Measurements from ENCODE around the gene PRPF19. TPM values are rescaled to one million over a fixed set of nuclear protein-coding genes. Genes with fewer than 3 reads are reported as not detected.

Gene PRPF19
- polyA plus RNA-seq, 2 of the 4 experiments (the other 2 are of a cell fraction) = 41.1 to 177 TPM

DNA sequence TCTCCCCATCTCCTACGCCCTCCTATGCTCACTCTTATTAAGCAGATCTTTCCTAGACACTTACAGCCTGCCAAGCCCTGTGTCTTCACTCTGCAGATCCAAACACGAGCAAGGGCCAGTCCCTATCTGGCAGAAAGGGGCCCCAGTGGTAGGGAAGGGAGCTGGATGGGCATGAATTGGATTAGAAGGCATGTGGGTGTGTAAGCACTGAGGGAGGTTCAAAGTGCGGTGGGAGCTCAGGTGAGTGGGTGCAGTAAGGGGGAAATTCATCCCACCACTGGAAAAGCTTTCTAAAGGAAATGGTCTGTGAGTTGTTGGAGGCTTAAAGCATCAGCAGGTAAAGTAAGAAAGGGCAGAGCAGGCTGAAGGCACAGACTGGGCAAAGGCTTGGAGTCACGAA is 23.4 kb upstream of the PRPF19 start:
- no peak for TF ChIP-seq ESRRA (IDR thresholded peaks at IDR 0.05; ENCODE audit: borderline replicate concordance, low read length)
- no peak for TF ChIP-seq MAFK (IDR thresholded peaks at IDR 0.05; ENCODE audit: partially characterized antibody)
- ChIA-PET POLR2A (no interaction called here), CTCF (no interaction called here)
- DNase-seq (ENCODE audit: low read depth in 1 of 2, low spot score in 1 of 2) (no peak), ATAC-seq (no peak), FAIRE-seq (no peak)
- Histone ChIP-seq H3K9me3 (no peaks in the 10 kb centered on the region), H3K4me3 (no peak overlapping the region), H3K4me2 (no peak overlapping the region), H3K4me1 (peaks cover 12% of the 10 kb centered on the region), H3K27ac (no peak overlapping the region)
- 80% methylated on average over 4 of the region's 4 CpGs for WGBS (ENCODE audit: missing lambda C conversion rate)

DNA sequence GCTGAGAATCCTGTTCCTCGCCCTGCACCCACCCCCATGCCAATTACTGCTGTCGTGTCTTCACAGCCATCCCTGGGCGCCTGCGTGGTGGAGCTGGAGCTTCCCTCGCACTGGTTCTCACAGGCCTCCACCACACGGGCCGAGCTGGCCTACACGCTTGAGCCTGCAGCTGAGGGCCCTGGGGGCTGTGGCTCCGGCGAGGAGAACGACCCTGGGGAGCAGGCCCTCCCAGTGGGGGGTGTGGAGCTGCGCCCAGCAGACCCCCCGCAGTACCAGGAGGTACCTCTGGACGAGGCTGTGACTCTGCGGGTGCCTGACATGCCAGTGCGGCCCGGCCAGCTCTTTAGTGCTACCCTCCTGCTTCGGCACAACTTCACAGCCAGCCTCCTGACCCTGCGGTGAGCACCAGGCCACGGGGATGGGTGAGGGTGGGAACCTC is 22.2 kb upstream of the PRPF19 start:
- ChIA-PET POLR2A (no interaction called here), CTCF (interaction anchor here (0.8 to 3.1 kb wide), 7 partner anchors 13 to 246 kb away, joined by 3 to 11 read pairs (median 3); no protein-coding TSS in a partner anchor)
- H3K4me1 ChIP-seq = peaks cover 18% of the 10 kb centered on the region
- no peak overlapping the region for H3K27ac ChIP-seq
- no peaks in the 10 kb centered on the region for H3K9me3 ChIP-seq
- FAIRE-seq = no peak
- H3K4me3 ChIP-seq = no peak overlapping the region
- WGBS (ENCODE audit: missing lambda C conversion rate) = 89% methylated on average over 13 of the region's 20 CpGs
- TF ChIP-seq KDM5A (IDR thresholded peaks at IDR 0.05) = no peak
- TF ChIP-seq, protein P1, sequence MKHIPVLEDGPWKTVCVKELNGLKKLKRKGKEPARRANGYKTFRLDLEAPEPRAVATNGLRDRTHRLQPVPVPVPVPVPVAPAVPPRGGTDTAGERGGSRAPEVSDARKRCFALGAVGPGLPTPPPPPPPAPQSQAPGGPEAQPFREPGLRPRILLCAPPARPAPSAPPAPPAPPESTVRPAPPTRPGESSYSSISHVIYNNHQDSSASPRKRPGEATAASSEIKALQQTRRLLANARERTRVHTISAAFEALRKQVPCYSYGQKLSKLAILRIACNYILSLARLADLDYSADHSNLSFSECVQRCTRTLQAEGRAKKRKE (CRISPR knock-in tag; IDR thresholded peaks at IDR 0.05; ENCODE audit: low read depth) = no peak
- TF ChIP-seq HOXB5 (CRISPR knock-in tag; IDR thresholded peaks at IDR 0.05) = no peak
- TF ChIP-seq TFCP2L1 (CRISPR knock-in tag; IDR thresholded peaks at IDR 0.05) = no peak
- TF ChIP-seq, protein P2, sequence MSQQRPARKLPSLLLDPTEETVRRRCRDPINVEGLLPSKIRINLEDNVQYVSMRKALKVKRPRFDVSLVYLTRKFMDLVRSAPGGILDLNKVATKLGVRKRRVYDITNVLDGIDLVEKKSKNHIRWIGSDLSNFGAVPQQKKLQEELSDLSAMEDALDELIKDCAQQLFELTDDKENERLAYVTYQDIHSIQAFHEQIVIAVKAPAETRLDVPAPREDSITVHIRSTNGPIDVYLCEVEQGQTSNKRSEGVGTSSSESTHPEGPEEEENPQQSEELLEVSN (IDR thresholded peaks at IDR 0.05; ENCODE audit: borderline replicate concordance, low read depth) = no peak
- ATAC-seq = no peak
- DNase-seq (ENCODE audit: low read depth in 1 of 2, low spot score in 1 of 2) = no peak
- H3K4me2 ChIP-seq = no peak overlapping the region

- ChIA-PET POLR2A (no interaction called here), CTCF (interaction anchor here (1.1 to 3.1 kb wide), 7 partner anchors 9 to 247 kb away, joined by 3 to 11 read pairs (median 4); no protein-coding TSS in a partner anchor)
Measured at GRCh38 chr11:60927600-60927999, 21.2 kb upstream of the PRPF19 start.

GRCh38 chr11:60927061-60927592 is 20.7 kb upstream of the PRPF19 start:
- no peak for ATAC-seq
- H3K4me2 ChIP-seq = no peak overlapping the region
- no peak overlapping the region for H3K4me3 ChIP-seq
- POLR2A ChIA-PET = no interaction called here
- no peak for FAIRE-seq
- no peak overlapping the region for H3K27ac ChIP-seq
- peaks cover 20% of the 10 kb centered on the region for H3K4me1 ChIP-seq
- 95% methylated on average over 6 of the region's 8 CpGs for WGBS (ENCODE audit: missing lambda C conversion rate)
- no peak for DNase-seq (ENCODE audit: low read depth in 1 of 2, low spot score in 1 of 2)
- TF ChIP-seq HDAC2 (IDR thresholded peaks at IDR 0.05) (no peak), MYC (IDR thresholded peaks at IDR 0.05; ENCODE audit: borderline replicate concordance, low read length) (no peak), CBX8 (IDR thresholded peaks at IDR 0.05) (no peak), ZSCAN20 (CRISPR knock-in tag; IDR thresholded peaks at IDR 0.05) (no peak), JUN (IDR thresholded peaks at IDR 0.05) (no peak), POLR2AphosphoS2 (conservative IDR thresholded peaks at IDR 0.05; ENCODE audit: low read length) (no peak), RCOR1 (IDR thresholded peaks at IDR 0.05; ENCODE audit: low read depth, low read length) (no peak), MAX (IDR thresholded peaks at IDR 0.05) (no peak), HEYL (CRISPR knock-in tag; IDR thresholded peaks at IDR 0.05) (no peak), HES2 (IDR thresholded peaks at IDR 0.05) (no peak), GATA3 (IDR thresholded peaks at IDR 0.05; ENCODE audit: borderline replicate concordance) (no peak), KDM1A (IDR thresholded peaks at IDR 0.05; ENCODE audit: low read depth) (no peak), EHF (CRISPR knock-in tag; IDR thresholded peaks at IDR 0.05) (no peak)
- CTCF ChIA-PET = interaction anchor here (1.0 to 3.1 kb wide), 8 partner anchors 8 to 247 kb away, joined by 3 to 11 read pairs (median 4); no protein-coding TSS in a partner anchor
- H3K9me3 ChIP-seq = no peaks in the 10 kb centered on the region

More at GRCh38 chr11:60927600-60927999, 21.2 kb upstream of the PRPF19 start:
- H3K4me3 ChIP-seq = no peak overlapping the region
- DNase-seq (ENCODE audit: low read depth in 1 of 2, low spot score in 1 of 2) (no peak), ATAC-seq (no peak), FAIRE-seq (no peak)
- H3K9me3 ChIP-seq = no peaks in the 10 kb centered on the region
- 90% methylated on average over 15 of the region's 16 CpGs for WGBS (ENCODE audit: missing lambda C conversion rate)
- H3K4me1 ChIP-seq = peaks cover 20% of the 10 kb centered on the region
- no peak overlapping the region for H3K4me2 ChIP-seq
- no peak overlapping the region for H3K27ac ChIP-seq
- TF ChIP-seq RFX5 (IDR thresholded peaks at IDR 0.05) = no peak
- no peak for TF ChIP-seq HOXB5 (CRISPR knock-in tag; IDR thresholded peaks at IDR 0.05)
- no peak for TF ChIP-seq ESRRA (IDR thresholded peaks at IDR 0.05; ENCODE audit: borderline replicate concordance, low read length)
- no peak for TF ChIP-seq HDAC2 (IDR thresholded peaks at IDR 0.05)
- no peak for TF ChIP-seq NFE2L2 (conservative IDR thresholded peaks at IDR 0.05; ENCODE audit: low read length)
- no peak for TF ChIP-seq HOXB13 (CRISPR knock-in tag; IDR thresholded peaks at IDR 0.05; ENCODE audit: low read depth)
- no peak for TF ChIP-seq KDM1A (IDR thresholded peaks at IDR 0.05; ENCODE audit: low read depth)
- TF ChIP-seq, protein P3, sequence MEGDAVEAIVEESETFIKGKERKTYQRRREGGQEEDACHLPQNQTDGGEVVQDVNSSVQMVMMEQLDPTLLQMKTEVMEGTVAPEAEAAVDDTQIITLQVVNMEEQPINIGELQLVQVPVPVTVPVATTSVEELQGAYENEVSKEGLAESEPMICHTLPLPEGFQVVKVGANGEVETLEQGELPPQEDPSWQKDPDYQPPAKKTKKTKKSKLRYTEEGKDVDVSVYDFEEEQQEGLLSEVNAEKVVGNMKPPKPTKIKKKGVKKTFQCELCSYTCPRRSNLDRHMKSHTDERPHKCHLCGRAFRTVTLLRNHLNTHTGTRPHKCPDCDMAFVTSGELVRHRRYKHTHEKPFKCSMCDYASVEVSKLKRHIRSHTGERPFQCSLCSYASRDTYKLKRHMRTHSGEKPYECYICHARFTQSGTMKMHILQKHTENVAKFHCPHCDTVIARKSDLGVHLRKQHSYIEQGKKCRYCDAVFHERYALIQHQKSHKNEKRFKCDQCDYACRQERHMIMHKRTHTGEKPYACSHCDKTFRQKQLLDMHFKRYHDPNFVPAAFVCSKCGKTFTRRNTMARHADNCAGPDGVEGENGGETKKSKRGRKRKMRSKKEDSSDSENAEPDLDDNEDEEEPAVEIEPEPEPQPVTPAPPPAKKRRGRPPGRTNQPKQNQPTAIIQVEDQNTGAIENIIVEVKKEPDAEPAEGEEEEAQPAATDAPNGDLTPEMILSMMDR (IDR thresholded peaks at IDR 0.05) = no peak
- no peak for TF ChIP-seq RCOR1 (IDR thresholded peaks at IDR 0.05; ENCODE audit: low read depth, low read length)
- no peak for TF ChIP-seq JUN (IDR thresholded peaks at IDR 0.05)
- TF ChIP-seq FOXS1 (CRISPR knock-in tag; IDR thresholded peaks at IDR 0.05) = no peak
- TF ChIP-seq HEYL (CRISPR knock-in tag; IDR thresholded peaks at IDR 0.05) = no peak
- TF ChIP-seq ZFP36 (IDR thresholded peaks at IDR 0.05; ENCODE audit: borderline replicate concordance, partially characterized antibody) = no peak
- no peak for TF ChIP-seq RARB (CRISPR knock-in tag; IDR thresholded peaks at IDR 0.05)
- no peak for TF ChIP-seq CBX2 (IDR thresholded peaks at IDR 0.05; ENCODE audit: borderline replicate concordance, low read depth)
- no peak for TF ChIP-seq HOXA7 (CRISPR knock-in tag; IDR thresholded peaks at IDR 0.05)

Data from A549 (cell line).